NCI-H2081 treated with DMSO at 0.1 percent for 48 hours (cell line): ENCODE measurements around the gene ADGRV1.
"Not testable (repeated sequence)": the region's sequence is repeated elsewhere in the genome, so short reads cannot be mapped to it uniquely, and the experiment has no call there.

Experiments
- DNase-seq: peaks from one replicate; lab custom pipeline; 2025; lab: John Stamatoyannopoulos, UW

ADGRV1 gene

DNA sequence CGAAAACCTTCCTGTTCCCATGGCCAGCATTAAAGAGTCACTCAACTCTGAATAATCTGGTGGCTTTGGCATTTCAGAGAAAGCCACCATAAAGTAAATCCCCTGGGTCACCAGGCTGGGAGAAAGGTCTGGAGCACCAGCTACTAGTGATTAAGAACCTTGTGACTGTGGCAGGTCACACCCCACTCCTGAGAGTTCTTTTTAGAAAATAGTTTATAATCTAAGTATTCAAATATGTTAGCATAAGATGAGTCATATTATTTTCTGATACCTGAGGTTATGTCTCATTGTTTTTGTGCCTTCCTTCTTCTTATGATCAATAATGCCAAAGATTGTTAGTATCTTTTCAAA lies 472.8 kb downstream of the ADGRV1 start:
- DNase-seq, result no peak

DNA sequence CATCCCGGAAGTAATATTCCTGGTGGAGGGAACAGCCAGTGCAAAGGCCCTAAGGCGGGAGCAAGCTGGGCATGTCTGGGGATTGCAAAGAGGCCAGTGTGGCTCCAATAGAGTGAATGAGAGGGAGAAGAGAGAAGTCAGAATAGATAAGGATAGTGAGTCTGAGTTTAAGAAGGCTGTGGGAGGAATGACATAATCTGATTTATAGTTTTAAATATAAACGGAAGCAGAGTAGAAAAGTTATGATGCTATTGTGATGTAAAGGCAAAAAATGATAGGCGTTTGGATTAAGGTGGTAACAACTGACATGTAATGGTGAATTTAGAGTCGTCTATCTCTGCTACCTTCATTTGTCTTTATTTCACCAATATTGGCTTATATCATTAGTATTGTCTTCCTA lies 473.5 kb downstream of the ADGRV1 start:
- no peak for DNase-seq

DNA sequence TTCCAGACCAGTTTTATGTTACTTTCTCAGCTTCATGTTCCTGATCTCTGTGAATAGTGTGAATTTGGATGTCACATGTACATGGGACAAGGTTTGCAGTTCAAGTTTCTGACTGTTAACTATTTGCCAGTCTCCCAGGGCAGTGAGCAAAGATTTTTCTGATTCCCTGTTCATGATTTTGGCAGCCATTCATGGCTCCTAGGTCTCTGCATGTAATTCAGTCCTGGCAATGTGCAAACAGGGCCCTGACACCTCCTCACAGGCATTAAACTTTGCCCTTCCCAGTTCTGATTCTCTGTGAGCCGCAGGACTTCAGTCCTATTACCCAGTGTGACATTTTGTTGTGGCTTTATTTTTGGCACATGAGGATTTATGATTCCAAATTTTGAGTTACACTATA lies 474.8 kb downstream of the ADGRV1 start:
- no peak for DNase-seq

DNA sequence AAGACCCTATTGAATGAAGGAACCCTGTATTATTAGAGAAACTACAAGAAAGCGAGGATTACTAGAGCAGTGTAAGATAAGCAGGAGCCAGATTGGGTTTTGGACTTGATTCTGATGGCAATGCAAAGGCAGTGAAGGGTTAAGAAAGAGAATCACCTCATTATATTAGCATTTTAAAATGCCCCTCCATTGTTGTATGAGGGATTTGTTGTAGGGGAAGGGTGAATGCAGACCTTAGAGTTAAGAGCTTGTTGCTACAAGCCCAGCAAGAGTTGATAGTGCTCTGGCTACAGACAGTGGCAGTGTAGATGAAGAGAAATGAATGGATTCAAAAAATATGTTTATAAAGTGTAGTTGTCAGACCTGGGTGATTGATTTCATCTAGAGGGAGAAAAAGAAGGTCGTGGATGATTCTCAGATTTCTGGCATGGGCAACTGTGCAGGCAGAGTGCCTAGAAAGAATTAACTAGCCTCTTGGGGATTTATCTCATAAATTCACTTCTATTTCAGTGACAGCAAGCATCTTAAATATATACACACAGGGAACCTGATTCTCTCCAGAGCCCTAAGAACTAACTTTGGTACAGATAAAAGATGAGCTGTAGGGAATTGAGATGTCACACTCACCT lies 479.7 kb downstream of the ADGRV1 start:
- DNase-seq, result no peak

DNA sequence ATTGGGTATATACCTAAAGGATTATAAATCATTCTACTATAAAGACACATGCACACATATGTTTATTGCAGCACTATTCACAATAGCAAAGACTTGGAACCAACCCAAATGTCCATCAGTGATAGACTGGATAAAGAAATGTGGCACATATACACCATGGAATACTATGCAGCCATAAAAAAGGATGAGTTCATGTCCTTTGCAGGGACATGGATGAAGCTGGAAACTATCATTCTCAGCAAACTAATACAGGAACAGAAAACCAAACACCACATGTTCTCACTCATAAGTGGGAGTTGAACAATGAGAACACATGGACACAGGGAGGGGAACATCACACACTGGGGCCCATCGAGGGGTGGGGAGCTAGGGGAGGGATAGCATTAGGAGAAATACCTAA lies 482.5 kb downstream of the ADGRV1 start:
- DNase-seq, result not testable (repeated sequence)

DNA sequence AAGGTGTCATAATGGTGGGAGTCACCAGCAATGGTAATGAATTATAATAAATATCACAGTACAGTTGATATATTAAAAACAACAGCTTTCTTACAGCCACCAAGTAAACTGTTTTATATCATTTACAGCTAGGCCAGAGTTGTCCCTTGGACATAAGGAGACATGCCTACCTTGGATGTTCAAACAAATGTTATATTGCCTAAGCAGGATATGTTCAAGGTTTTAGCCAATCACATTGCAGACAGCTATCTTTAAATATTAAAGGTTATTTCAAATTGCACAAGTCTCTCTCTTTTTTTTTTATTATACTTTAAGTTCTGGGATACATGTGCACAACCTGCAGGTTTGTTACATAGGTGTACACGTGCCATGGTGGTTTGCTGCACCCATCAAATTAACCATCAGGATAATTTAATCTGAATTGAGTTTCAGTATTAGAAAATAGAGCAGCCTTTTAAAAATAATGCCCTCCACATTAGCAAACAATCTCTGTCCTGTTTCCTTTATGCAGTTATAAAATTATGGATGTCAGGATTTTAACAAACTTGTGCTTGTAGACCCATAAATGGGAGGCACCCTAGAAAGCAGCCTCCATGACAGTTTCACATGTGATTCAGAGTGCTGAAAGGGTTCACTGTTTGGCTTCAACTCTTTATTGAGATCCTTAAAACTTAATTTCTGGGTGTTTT lies 483.8 kb downstream of the ADGRV1 start:
- DNase-seq, result no peak

DNA sequence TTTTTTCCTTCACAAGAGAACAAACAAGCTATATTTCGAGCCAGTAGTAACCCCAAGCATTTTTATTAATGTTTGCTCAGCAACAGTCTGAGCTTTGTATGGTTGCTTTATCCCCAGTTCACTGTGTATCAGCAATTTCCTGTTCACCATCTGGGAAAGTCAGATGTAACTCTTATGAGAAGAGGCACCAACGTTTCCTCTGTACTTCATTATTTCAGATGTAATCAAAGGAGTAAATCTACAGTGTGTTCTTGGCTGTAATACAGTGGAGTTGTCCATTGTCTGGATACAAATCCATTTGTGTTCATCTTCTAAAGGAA lies 484.3 kb downstream of the ADGRV1 start:
- no peak for DNase-seq

DNA sequence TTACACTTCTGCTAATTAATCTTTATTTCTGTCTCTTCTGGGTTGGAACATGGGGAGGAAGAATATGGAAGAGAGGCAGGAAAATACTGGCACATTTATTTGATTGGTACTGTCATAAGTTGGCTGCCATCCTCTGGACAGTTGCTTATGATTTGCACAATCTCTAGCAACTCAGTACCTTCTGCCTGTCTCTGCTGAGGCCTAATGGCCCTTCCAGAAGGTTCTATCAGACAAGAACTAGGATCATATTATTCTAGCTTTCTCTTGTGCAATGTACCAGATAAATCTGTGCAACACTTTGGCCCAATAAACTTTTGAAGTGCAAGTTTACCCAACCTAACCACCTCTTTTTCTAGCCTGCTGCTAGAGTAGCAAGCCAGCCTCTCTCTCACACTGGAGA lies 489.5 kb downstream of the ADGRV1 start:
- DNase-seq, result no peak

DNA sequence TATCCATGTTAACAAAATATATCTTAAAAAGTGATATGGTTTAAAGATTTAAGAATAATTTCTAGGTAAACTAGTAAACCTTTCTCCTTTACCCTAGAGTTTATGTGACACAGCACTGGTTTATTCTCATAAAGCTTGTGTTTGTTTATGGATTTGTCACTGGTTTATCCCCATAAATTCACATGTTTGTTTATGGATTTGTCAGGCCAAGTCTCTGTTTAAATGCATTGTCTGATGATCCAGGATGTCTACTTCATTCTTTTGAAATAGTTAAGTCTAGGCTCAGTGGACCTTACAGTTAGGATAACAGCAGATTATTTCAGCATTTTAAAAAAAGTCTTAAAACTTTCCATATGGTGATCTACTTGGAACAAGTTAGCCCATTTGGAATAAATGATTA lies 490.5 kb downstream of the ADGRV1 start:
- no peak for DNase-seq

DNA sequence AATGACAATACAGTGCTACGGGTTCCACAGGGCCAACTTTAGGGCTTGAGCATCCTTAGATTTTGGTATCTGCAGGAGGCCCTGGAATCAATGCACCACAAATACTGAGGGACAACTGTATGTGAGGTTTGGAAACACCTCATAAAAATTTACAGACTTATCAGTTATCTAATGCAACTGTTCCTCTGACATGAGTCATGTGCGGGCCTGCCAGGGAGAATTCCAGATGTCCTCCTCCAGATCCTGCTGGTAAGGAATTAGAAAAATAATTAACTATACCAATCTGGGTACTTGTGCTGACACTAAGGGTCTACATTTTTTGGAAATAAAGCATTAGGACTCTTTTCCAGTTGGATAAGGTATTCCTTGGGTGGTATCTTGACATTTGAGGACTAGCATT lies 491.2 kb downstream of the ADGRV1 start:
- no peak for DNase-seq

DNA sequence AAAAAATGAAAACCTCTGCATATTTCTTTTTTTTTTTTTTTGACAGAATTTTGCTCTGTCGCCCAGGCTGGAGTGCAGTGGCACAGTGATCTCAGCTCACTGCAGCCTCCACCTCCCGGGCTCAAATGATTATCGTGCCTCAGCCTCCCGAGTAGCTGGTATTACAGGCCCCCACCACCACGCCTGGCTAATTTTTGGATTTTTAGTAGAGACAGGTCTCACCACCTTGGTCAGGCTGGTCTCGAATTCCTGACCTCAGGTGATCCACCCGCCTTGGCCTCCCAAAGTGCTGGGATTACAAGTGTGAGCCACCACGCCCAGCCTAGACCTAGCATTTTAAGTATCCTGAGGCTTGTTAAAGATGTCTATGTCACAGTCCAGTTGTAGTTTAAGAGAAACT lies 493.8 kb downstream of the ADGRV1 start:
- not testable (repeated sequence) for DNase-seq

DNA sequence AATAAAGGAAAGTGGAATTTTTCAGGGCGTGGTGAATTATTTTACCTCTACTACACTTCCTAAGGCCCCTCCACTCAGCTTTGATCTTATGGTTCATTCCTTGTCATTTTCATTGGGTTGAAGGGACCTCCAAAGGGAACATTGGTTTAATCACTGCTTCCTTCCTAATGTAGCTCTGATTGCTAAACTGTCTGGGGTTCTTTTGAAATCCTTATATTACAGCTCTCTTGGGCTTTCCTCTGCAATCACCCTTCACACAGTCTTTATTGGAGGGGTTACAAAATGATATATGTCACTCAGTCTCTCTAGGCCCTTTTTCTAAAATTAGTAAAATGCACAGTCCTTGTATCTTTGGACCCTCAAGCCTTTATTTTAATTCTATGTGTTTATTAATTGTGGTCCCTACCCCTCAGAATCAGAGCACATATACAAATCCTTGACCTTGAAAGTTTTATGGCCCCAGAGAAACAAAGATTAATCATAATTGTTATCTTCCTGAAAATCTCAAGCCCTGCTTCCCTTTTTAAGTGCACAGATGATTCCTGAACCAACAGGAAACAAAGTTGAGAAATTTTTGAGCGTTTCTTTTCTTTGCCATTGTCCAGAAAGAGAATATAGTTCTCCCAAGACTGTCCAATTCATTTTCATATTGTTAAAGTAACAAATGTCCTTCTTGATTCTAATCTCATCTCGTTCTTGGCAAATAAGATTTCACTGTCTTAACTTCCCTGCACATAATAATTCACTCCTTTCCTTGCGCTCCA lies 494.6 kb downstream of the ADGRV1 start:
- DNase-seq, result no peak

DNA sequence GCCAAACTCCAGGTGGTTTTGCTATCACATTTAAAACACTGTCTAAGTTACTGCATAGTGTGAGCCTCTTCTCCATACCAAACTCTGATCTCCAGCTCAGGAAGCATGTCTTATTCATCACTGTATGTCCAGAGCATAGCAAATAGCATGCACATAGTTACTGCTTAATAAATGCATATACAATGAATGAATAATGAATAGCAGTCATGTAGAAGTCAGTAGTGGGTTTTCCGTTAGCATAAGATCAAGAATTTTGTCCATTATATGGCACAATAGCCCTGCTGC lies 495.1 kb downstream of the ADGRV1 start:
- DNase-seq, result no peak

DNA sequence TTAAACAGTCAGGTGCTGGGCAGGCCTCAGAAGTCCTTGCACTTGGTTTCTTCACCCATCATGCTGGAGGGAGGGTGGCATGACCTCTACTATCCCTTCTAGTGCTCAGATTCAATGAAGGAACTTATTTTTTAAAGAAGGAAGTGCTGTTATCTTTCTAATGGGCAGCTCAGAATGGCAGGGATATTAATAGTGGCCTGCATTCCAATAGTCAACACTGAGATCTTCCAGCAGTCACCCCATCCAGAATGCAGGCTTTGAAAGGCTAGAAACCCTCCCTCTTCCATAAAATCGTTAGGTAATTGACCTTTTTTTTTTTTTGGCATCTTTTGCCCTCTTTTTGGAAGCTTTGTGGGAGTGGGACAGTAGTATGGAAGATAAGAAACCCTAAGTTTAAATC lies 499.6 kb downstream of the ADGRV1 start:
- no peak for DNase-seq

DNA sequence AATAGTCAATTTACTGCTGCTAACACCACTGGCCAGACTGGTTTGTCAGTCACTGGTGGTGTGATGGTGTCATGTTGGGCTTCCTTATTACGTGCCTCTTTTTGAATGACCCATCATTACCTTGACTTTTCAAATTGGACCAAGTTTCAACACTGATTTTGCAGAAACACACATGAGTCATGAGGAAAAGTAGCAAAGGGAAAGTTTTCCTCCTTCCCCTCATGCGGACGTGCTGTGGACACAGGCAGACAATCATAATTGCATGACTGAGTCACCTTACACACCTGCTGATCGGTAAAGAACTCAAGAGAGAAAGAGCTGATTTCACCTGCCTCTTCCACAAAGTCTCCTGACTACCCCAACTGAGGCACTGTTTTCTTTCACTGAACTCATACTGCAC lies 500.0 kb downstream of the ADGRV1 start:
- no peak for DNase-seq

DNA sequence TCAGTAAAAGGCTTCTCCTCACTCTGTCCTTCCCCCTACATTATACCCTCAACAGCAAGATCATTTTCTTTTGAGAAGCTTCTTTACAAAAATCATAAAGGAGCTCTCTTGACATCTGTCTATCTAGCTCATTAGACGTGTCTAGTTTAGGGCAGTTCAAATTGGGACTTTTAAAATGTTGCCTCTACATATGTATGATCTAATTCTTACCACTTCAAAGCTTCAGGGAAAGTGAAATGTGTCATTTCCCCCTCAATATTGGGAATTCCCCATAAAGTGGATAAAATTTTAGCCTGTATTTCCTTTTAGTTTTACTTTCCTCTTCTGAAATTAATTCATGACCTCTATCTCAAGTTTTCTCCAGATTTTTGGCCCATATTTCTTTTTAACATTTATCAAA lies 500.8 kb downstream of the ADGRV1 start:
- DNase-seq, result no peak

DNA sequence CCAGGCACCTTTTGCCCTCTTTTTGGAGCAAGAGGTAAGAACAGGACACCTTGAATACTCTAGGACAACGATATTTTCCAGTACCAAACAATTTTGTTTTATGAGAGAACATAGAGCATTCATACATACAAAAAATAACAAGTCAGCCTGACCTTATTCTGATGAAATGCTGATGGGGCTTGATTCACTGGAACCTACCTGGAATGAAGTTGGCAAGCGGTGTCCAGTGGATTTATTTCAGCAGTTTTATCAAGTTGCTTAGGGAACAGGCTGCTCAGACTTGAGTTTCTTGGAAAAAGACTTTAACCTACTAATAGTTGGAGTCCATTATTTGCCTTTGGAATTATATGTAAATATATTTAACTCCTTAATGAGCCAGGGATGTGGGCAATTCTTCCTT lies 502.5 kb downstream of the ADGRV1 start:
- DNase-seq, result no peak

DNA sequence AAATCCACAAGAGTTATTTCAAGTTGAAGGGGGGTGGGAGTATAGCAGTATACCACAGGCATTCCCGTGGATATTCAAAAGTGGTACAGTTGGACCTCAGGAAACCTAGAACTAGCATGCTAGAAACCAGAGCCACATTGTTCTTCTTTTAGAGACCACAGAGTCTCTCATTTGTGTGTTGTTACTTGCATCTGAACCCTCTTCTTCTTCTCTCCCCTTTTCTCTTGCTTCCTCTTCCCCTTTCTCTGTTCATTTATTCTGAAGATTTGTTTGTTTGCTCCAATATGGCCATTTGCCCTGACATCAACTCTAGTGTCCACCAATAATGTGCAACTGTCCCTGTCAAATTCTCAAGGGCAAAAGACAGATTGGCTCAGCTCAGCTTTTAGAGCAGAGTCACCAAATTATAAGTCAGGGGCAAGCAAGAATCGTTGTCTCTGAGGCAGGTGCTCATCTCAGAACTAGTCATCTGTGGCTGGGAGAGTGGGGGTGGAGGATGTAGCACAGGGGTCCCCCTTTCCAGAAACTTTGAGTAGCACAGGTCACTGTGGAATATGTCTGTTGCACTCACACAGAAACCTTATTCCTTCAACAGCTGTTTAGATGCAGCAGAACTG lies 503.5 kb downstream of the ADGRV1 start:
- no peak for DNase-seq

DNA sequence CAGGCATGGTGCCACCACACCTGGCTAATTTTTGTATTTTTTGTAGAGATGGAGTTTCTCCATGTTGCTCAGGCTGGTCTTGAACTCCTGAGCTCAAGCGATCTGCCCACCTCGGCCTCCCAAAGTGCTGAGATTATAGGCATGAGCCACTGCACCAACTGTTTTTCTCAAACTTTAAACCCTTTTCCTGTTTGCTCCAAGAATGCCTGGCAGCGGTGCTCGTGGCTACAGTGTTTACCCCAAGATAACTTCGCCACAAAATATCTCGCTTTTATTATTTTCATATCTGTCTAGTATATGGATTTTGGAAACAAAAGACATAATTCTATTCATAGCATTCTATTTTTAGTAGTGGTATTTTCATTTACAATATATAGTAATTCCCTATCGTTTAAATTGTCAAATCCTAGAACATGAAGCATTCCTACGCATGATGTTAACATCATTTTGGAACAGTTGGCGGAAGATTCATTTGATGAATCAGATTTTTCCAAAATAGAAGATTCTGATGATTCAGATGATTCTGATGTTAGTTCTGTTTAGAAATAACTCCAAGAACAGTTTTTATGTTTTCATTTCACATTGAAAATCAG lies 504.6 kb downstream of the ADGRV1 start:
- DNase-seq, result not testable (repeated sequence)

DNA sequence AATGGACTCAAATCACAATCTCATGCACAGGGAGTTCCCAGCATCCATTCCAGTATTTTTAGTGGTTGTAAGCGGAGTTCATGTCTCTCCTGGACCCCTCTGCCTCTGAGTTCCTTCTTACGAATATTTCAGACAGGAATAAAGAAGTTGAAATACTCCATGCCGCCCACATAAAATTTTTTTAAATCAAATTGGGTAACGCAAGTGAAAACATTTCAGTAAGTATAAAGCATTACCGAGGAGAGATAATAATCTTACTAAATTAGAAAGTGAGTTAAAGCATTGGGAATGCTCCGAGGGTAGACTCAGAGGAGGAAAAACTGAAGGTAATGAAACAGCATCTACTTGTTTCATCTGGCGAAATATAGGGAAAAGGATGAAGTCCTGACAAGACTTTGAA lies 506.9 kb downstream of the ADGRV1 start:
- DNase-seq, result no peak

DNA sequence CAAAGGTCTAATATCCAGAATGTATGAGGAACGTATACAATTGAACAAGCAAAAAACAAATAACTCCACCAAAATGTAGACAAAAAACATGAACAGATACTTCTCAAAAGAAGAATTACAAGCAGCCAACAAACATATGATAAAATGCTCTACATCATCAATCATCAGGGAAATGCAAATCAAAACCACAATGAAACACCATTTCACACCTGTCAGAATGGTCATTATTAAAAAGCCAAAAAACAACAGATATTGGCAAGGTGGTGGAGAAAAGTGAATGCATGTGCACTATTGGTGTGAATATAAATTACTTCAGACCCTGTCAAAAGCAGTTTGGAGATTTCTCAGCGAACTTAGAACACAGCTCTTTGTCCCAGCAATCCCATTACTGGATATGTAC lies 510.8 kb downstream of the ADGRV1 start:
- DNase-seq, result no peak

DNA sequence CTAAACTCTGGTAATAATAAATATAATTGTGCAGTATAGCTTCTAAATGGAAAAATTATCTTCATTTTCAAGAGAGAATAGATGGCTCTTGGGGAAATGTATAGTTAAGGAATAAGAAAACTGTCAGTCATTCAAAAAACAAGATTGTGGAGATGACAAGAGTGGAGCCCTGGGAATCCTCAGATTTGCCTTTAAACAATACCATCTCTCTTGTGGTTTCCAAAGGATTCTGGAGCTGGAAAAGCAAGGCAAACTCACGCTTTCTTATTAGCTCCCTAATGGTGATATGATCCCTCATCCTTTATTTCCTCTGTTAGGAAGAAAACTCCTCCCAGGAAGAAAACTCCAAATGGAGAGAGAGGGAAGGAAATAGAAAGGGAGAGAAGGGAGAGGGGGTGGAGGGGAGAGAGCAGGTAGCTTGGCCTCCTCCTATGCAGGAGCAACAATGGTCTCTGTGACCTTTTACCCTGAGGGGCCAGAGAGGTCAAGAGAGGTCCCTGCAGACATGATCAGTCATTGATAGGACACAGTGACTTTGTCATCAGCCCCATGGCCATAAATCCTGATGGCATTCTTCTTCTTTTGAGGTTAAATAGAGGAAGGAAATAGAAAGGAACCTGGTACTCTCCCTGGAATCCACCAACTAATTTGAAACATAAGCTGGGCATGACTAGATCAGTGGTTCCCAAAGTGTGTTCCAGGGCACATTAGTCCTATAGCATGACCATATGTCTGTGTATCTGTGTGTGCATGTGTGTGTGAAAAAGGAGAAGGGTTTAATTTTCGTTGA lies 512.4 kb downstream of the ADGRV1 start:
- DNase-seq, result no peak
